ENCODE measurements around the gene DLG2.

GRCh38 chr11:84740050-84740449 lies 887.1 kb downstream of the DLG2 start:
- no peak for TF ChIP-seq HNF4A (conservative IDR thresholded peaks at IDR 0.05)
- no peak for TF ChIP-seq CTCF (IDR thresholded peaks at IDR 0.05; ENCODE audit: low read depth, low read length, missing input control)
- no peak for TF ChIP-seq MAX (IDR thresholded peaks at IDR 0.05)
- TF ChIP-seq ZBTB33 (IDR thresholded peaks at IDR 0.05), result no peak
- TF ChIP-seq YY1 (IDR thresholded peaks at IDR 0.05), result no peak
- TF ChIP-seq HNF4G (IDR thresholded peaks at IDR 0.05), result no peak
- TF ChIP-seq ATF3 (IDR thresholded peaks at IDR 0.05), result no peak
- TF ChIP-seq EGR1 (IDR thresholded peaks at IDR 0.05; ENCODE audit: low read depth in 2 of 2), result no peak
- no peak for TF ChIP-seq TAF1 (conservative IDR thresholded peaks at IDR 0.05)
- TF ChIP-seq REST (IDR thresholded peaks at IDR 0.05), result no peak
- TF ChIP-seq RAD21 (IDR thresholded peaks at IDR 0.05), result no peak
